A549 (cell line): ENCODE measurements around the gene DENND4B. TPM values are rescaled to one million over a fixed set of nuclear protein-coding genes. Genes with fewer than 3 reads are reported as not detected.

Experiments
- ATAC-seq, 2 experiments: fragments of 200-7000 bp in 1 of 2; fragments of >200 bp in 1 of 2; cut with Nextera tagmentation in 1 of 2; cut with Tn5 transposase in 1 of 2; 3 replicates each; pipeline versions ENCODE4 v1.8.0 to v1.9.1; 2018 to 2020; ENCODE audit warnings: mild to moderate bottlenecking in 1 of 2, moderate library complexity in 1 of 2
- CTCF ChIA-PET: fragments of 300-600 bp; sonication (Branson Sonifier 250); formaldehyde crosslinking; extraction: SDS; loops from one replicate; lab custom pipeline; 2021; ENCODE audit warnings: antibody characterized with exemption, inconsistent platforms; lab: Yijun Ruan, JAX
- POLR2A ChIA-PET: fragments of 350-600 bp; formaldehyde crosslinking; extraction: SDS; loops from one replicate; lab custom pipeline; 2021; ENCODE audit warnings: antibody characterized with exemption, inconsistent platforms; lab: Yijun Ruan, JAX
- DNase-seq, 2 experiments: peaks; one replicate each; pipeline versions ENCODE4 v3.0.0 to v3.0.0-alpha.2; 2011 to 2016; ENCODE audit warnings: low read depth in 1 of 2, low spot score in 1 of 2
- FAIRE-seq: peaks from 2 replicates; lab custom pipeline; 2011; peaks lifted over from hg19 to GRCh38; lab: Jason Lieb, UNC
- H3K27ac ChIP-seq, 2 experiments: fragments of >200 bp; sonication (Bioruptor Twin); formaldehyde crosslinking; 3 replicates each; pipeline ENCODE4 v1.5.1; 2016 to 2017
- H3K4me1 ChIP-seq: fragments of >200 bp; sonication (Bioruptor Twin); formaldehyde crosslinking; 3 replicates; pipeline ENCODE4 v1.6.1; 2016
- H3K4me2 ChIP-seq: fragments of >200 bp; sonication (Bioruptor Twin); formaldehyde crosslinking; 3 replicates; pipeline ENCODE4 v1.6.1; 2016
- H3K4me3 ChIP-seq: fragments of >200 bp; sonication (Bioruptor Twin); formaldehyde crosslinking; 3 replicates; pipeline ENCODE4 v1.5.1; 2016
- H3K9me3 ChIP-seq: fragments of >200 bp; sonication (Bioruptor Twin); formaldehyde crosslinking; 3 replicates; pipeline ENCODE4 v1.6.1; 2016
- BHLHE40 ChIP-seq: IDR thresholded peaks from 2 replicates; pipeline ENCODE4 v1.6.1; 2012; ENCODE audit warnings: low read depth, low read length, inconsistent platforms
- MYC ChIP-seq: IDR thresholded peaks from 2 replicates; pipeline ENCODE4 v1.6.1; 2012; ENCODE audit warnings: mild to moderate bottlenecking, inconsistent platforms, low read length, improper control_type of control experiment, borderline replicate concordance
- RCOR1 ChIP-seq: fragments of 150-350 bp; IDR thresholded peaks from 2 replicates; pipeline ENCODE4 v1.6.1; 2014; ENCODE audit warnings: antibody characterized with exemption, low read length, low read depth
- WGBS: methylation state at CpG from one replicate; pipeline ENCODE4 v1.1.6; 2017; ENCODE audit errors: missing lambda C conversion rate; 5-methylcytosine and 5-hydroxymethylcytosine counted together
- polyA plus RNA-seq, 4 experiments: library from polyadenylated mRNA; depleted of rRNA in 3 of 4; stranded (reverse); fragments of >200 nt; fragmentation: RNase III in 1 of 4; extraction: RNeasy Plus Mini Kit Qiagen cat#74134 plus additional on column Dnase treatment in 1 of 4; gene quantifications; 2 replicates in 3 of 4; 3 replicates in 1 of 4; pipeline ENCODE4 v1.2.3, GENCODE V29; 2011 to 2017
- small RNA-seq, 6 experiments: library from RNA; depleted of rRNA; stranded (forward); fragments of <200 nt; gene quantifications; one replicate each; pipeline ENCODE3, GENCODE V24; 2012
- TF ChIP-seq, protein P1 (sequence below): fragments of >200 bp; sonication (Bioruptor Twin); formaldehyde crosslinking; IDR thresholded peaks from 3 replicates; pipeline ENCODE4 v1.5.1; 2016

Gene DENND4B
- polyA plus RNA-seq, 2 of the 4 experiments (the other 2 are of a cell fraction), result 18.7 to 43.3 TPM

DNA sequence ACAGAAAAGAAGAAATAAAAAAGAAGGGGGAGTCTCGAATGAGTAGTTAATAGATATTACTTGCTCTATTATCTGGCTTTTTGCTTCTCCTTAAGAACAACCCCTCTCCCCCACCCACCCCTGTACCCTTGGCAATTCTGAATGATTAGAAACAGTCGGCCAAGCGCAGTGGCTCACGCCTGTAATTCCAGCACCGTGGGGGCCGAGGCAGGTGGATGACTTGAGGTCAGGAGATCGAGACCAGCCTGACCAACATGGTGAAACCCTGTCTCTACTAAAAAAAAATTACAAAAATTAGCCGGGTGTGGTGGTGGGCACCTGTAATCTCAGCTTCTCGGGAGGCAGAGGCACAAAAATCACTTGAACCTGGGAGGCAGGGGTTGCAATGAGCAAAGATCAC, 66.5 kb downstream of the DENND4B start:
- DNase-seq (no peak), FAIRE-seq (no peak), ATAC-seq (no peak)
- H3K4me3 ChIP-seq, result no peak overlapping the region
- H3K4me1 ChIP-seq, result peaks cover 7% of the 10 kb centered on the region; the same call in 1 of the 3 replicates
- POLR2A ChIA-PET, result no interaction called here
- no peak overlapping the region for H3K4me2 ChIP-seq
- 88% methylated on average over 9 of the region's 9 CpGs for WGBS
- TF ChIP-seq, protein P1, sequence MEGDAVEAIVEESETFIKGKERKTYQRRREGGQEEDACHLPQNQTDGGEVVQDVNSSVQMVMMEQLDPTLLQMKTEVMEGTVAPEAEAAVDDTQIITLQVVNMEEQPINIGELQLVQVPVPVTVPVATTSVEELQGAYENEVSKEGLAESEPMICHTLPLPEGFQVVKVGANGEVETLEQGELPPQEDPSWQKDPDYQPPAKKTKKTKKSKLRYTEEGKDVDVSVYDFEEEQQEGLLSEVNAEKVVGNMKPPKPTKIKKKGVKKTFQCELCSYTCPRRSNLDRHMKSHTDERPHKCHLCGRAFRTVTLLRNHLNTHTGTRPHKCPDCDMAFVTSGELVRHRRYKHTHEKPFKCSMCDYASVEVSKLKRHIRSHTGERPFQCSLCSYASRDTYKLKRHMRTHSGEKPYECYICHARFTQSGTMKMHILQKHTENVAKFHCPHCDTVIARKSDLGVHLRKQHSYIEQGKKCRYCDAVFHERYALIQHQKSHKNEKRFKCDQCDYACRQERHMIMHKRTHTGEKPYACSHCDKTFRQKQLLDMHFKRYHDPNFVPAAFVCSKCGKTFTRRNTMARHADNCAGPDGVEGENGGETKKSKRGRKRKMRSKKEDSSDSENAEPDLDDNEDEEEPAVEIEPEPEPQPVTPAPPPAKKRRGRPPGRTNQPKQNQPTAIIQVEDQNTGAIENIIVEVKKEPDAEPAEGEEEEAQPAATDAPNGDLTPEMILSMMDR, result no peak
- TF ChIP-seq BHLHE40 (no peak), MYC (no peak), RCOR1 (no peak)
- H3K27ac ChIP-seq, result no peak overlapping the region
- CTCF ChIA-PET, result no interaction called here
- no peaks in the 10 kb centered on the region for H3K9me3 ChIP-seq

Small RNAs within 50 kb of the gene (small RNA-seq; reads per million reads assigned to genes)
- gene AL831737.1 (0 reads per million in 6 experiments), gene MIR6737 (0 to 2.3 (median 0) reads per million in 6 experiments)

Other genes with a start within 250 kb of the DENND4B start
- 34.1 and 44.0 TPM in 2 replicates for gene INTS3, start 218.7 kb downstream of the DENND4B start, polyA plus RNA-seq (2011; rRNA removed)
- gene INTS3, start 218.7 kb downstream of the DENND4B start, polyA plus RNA-seq (2017; fragmentation: RNase III; extraction: RNeasy Plus Mini Kit Qiagen cat#74134 plus additional on column Dnase treatment), result 21.5 to 25.1 TPM (median 23.5 TPM) in 3 replicates
- 1.3 TPM in 2 replicates for gene SLC27A3, start 171.3 kb downstream of the DENND4B start, polyA plus RNA-seq (2011; rRNA removed)
- 1.8 to 2.7 TPM (median 2.1 TPM) in 3 replicates for gene SLC27A3, start 171.3 kb downstream of the DENND4B start, polyA plus RNA-seq (2017; fragmentation: RNase III; extraction: RNeasy Plus Mini Kit Qiagen cat#74134 plus additional on column Dnase treatment)
- gene GATAD2B, start 23.7 kb downstream of the DENND4B start, polyA plus RNA-seq (2011; rRNA removed), result 4.9 and 11.5 TPM in 2 replicates
- 7.2 to 8.9 TPM (median 8.2 TPM) in 3 replicates for gene GATAD2B, start 23.7 kb downstream of the DENND4B start, polyA plus RNA-seq (2017; fragmentation: RNase III; extraction: RNeasy Plus Mini Kit Qiagen cat#74134 plus additional on column Dnase treatment)
- 19.7 and 23.9 TPM in 2 replicates for gene CRTC2, start 11.9 kb upstream of the DENND4B start, polyA plus RNA-seq (2011; rRNA removed)
- gene CRTC2, start 11.9 kb upstream of the DENND4B start, polyA plus RNA-seq (2017; fragmentation: RNase III; extraction: RNeasy Plus Mini Kit Qiagen cat#74134 plus additional on column Dnase treatment), result 19.1 to 22.3 TPM (median 21.6 TPM) in 3 replicates
- gene SLC39A1, start 16.8 kb upstream of the DENND4B start, polyA plus RNA-seq (2011; rRNA removed), result 80.6 and 90.8 TPM in 2 replicates
- gene SLC39A1, start 16.8 kb upstream of the DENND4B start, polyA plus RNA-seq (2017; fragmentation: RNase III; extraction: RNeasy Plus Mini Kit Qiagen cat#74134 plus additional on column Dnase treatment), result 95.6 to 108 TPM (median 104 TPM) in 3 replicates
- 14.3 and 18.0 TPM in 2 replicates for gene CREB3L4, start 21.2 kb upstream of the DENND4B start, polyA plus RNA-seq (2011; rRNA removed)
- gene CREB3L4, start 21.2 kb upstream of the DENND4B start, polyA plus RNA-seq (2017; fragmentation: RNase III; extraction: RNeasy Plus Mini Kit Qiagen cat#74134 plus additional on column Dnase treatment), result 6.5 to 11.7 TPM (median 10.1 TPM) in 3 replicates
- 162 and 178 TPM in 2 replicates for gene JTB, start 31.0 kb upstream of the DENND4B start, polyA plus RNA-seq (2011; rRNA removed)
- gene JTB, start 31.0 kb upstream of the DENND4B start, polyA plus RNA-seq (2017; fragmentation: RNase III; extraction: RNeasy Plus Mini Kit Qiagen cat#74134 plus additional on column Dnase treatment), result 103 to 106 TPM (median 103 TPM) in 3 replicates
- 74.7 and 90.9 TPM in 2 replicates for gene RAB13, start 39.6 kb upstream of the DENND4B start, polyA plus RNA-seq (2011; rRNA removed)
- 150 to 162 TPM (median 160 TPM) in 3 replicates for gene RAB13, start 39.6 kb upstream of the DENND4B start, polyA plus RNA-seq (2017; fragmentation: RNase III; extraction: RNeasy Plus Mini Kit Qiagen cat#74134 plus additional on column Dnase treatment)
- gene RPS27, start 44.0 kb upstream of the DENND4B start, polyA plus RNA-seq (2011; rRNA removed), result 4,831 and 9,152 TPM in 2 replicates
- gene RPS27, start 44.0 kb upstream of the DENND4B start, polyA plus RNA-seq (2017; fragmentation: RNase III; extraction: RNeasy Plus Mini Kit Qiagen cat#74134 plus additional on column Dnase treatment), result 5,586 to 6,202 TPM (median 5,748 TPM) in 3 replicates
- not detected in 2 replicates for gene NUP210L, start 208.4 kb upstream of the DENND4B start, polyA plus RNA-seq (2011; rRNA removed)
- not detected in 3 replicates for gene NUP210L, start 208.4 kb upstream of the DENND4B start, polyA plus RNA-seq (2017; fragmentation: RNase III; extraction: RNeasy Plus Mini Kit Qiagen cat#74134 plus additional on column Dnase treatment)
- 300 and 618 TPM in 2 replicates for gene TPM3, start 245.4 kb upstream of the DENND4B start, polyA plus RNA-seq (2011; rRNA removed)
- 495 to 510 TPM (median 500 TPM) in 3 replicates for gene TPM3, start 245.4 kb upstream of the DENND4B start, polyA plus RNA-seq (2017; fragmentation: RNase III; extraction: RNeasy Plus Mini Kit Qiagen cat#74134 plus additional on column Dnase treatment)